Measurements from ENCODE around the gene HSD3B1.

DNA sequence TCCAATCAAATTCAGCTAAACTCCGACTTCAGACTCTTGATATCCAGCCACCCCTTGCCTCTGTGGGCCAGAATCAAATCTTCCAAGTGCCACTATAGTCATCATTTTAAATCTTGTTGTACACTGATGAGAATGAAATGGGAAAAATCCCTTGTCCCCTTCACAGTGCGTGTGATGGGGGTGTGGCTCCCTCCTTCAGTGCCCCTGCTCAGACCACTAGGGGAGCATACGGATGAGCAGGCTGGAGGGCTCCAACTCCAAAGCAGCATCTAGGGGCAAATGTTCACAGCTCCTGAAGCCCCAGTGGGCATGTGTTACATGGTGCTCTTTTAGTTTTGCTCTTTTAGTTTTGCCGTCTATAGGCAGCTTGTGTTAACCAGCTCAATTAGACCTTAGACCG is 35.4 kb upstream of the HSD3B1 start:
- TF ChIP-seq EZH2 (IDR thresholded peaks at IDR 0.05; ENCODE audit: low read length, unreplicated experiment): no peak
- TF ChIP-seq, protein P1, sequence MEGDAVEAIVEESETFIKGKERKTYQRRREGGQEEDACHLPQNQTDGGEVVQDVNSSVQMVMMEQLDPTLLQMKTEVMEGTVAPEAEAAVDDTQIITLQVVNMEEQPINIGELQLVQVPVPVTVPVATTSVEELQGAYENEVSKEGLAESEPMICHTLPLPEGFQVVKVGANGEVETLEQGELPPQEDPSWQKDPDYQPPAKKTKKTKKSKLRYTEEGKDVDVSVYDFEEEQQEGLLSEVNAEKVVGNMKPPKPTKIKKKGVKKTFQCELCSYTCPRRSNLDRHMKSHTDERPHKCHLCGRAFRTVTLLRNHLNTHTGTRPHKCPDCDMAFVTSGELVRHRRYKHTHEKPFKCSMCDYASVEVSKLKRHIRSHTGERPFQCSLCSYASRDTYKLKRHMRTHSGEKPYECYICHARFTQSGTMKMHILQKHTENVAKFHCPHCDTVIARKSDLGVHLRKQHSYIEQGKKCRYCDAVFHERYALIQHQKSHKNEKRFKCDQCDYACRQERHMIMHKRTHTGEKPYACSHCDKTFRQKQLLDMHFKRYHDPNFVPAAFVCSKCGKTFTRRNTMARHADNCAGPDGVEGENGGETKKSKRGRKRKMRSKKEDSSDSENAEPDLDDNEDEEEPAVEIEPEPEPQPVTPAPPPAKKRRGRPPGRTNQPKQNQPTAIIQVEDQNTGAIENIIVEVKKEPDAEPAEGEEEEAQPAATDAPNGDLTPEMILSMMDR (conservative IDR thresholded peaks at IDR 0.05; ENCODE audit: low read depth, low read length): no peak

Measured in PC-3 (cell line).